ENCODE measurements around the gene ZNF629.

GRCh38 chr16:30771726-30772125, 15.3 kb downstream of the ZNF629 start:
- no peak for TF ChIP-seq CTCF (conservative IDR thresholded peaks at IDR 0.05)
- TF ChIP-seq ZFX (IDR thresholded peaks at IDR 0.05): no peak

Data from C4-2B (cell line).